ENCODE measurements around the gene RASA3.

RASA3 gene

GRCh38 chr13:114088234-114088633 is 44.2 kb downstream of the RASA3 start:
- no peaks in the 10 kb centered on the region for H3K9me3 ChIP-seq (ENCODE audit: control insufficient read depth, insufficient read depth, low read length)
- no peaks in the 10 kb centered on the region for H3K36me3 ChIP-seq (ENCODE audit: control insufficient read depth, insufficient read depth, low read length)
- no peaks in the 10 kb centered on the region for H3K27me3 ChIP-seq (ENCODE audit: control insufficient read depth, insufficient read depth, low read length)

GRCh38 chr13:114087430-114087829 is 45.0 kb downstream of the RASA3 start:
- Histone ChIP-seq H3K4me1 (ENCODE audit: control insufficient read depth, insufficient read depth, low read length) (no peaks in the 10 kb centered on the region), H3K4me3 (ENCODE audit: low read depth, low read length) (no peak overlapping the region), H3K9me3 (ENCODE audit: control insufficient read depth, insufficient read depth, low read length) (no peaks in the 10 kb centered on the region), H3K9ac (ENCODE audit: low read depth, low read length) (no peak overlapping the region), H3K36me3 (ENCODE audit: control insufficient read depth, insufficient read depth, low read length) (no peaks in the 10 kb centered on the region), H3K27me3 (ENCODE audit: control insufficient read depth, insufficient read depth, low read length) (no peaks in the 10 kb centered on the region)

More at GRCh38 chr13:114088234-114088633, 44.2 kb downstream of the RASA3 start:
- Histone ChIP-seq H3K9ac (ENCODE audit: low read depth, low read length) (no peak overlapping the region), H3K4me1 (ENCODE audit: control insufficient read depth, insufficient read depth, low read length) (no peaks in the 10 kb centered on the region), H3K4me3 (ENCODE audit: low read depth, low read length) (no peak overlapping the region)

GRCh38 chr13:114082849-114083645 is 49.4 kb downstream of the RASA3 start:
- Histone ChIP-seq H3K36me3 (ENCODE audit: control insufficient read depth, insufficient read depth, low read length) (peaks cover 8% of the 10 kb centered on the region), H3K4me1 (ENCODE audit: control insufficient read depth, insufficient read depth, low read length) (no peaks in the 10 kb centered on the region), H3K4me3 (ENCODE audit: low read depth, low read length) (no peak overlapping the region), H3K9me3 (ENCODE audit: control insufficient read depth, insufficient read depth, low read length) (no peaks in the 10 kb centered on the region), H3K9ac (ENCODE audit: low read depth, low read length) (no peak overlapping the region), H3K27me3 (ENCODE audit: control insufficient read depth, insufficient read depth, low read length) (no peaks in the 10 kb centered on the region)

- no peak overlapping the region for H3K4me3 ChIP-seq (ENCODE audit: low read depth, low read length)
- peaks cover 8% of the 10 kb centered on the region for H3K36me3 ChIP-seq (ENCODE audit: control insufficient read depth, insufficient read depth, low read length)
- no peaks in the 10 kb centered on the region for H3K4me1 ChIP-seq (ENCODE audit: control insufficient read depth, insufficient read depth, low read length)
- no peaks in the 10 kb centered on the region for H3K27me3 ChIP-seq (ENCODE audit: control insufficient read depth, insufficient read depth, low read length)
- no peaks in the 10 kb centered on the region for H3K9me3 ChIP-seq (ENCODE audit: control insufficient read depth, insufficient read depth, low read length)
- no peak overlapping the region for H3K9ac ChIP-seq (ENCODE audit: low read depth, low read length)
These were observed 50.4 kb downstream of the RASA3 start for GRCh38 chr13:114081761-114082681.

- Histone ChIP-seq H3K9me3 (ENCODE audit: control insufficient read depth, insufficient read depth, low read length) (no peaks in the 10 kb centered on the region), H3K4me1 (ENCODE audit: control insufficient read depth, insufficient read depth, low read length) (no peaks in the 10 kb centered on the region), H3K4me3 (ENCODE audit: low read depth, low read length) (no peak overlapping the region), H3K36me3 (ENCODE audit: control insufficient read depth, insufficient read depth, low read length) (peaks cover 8% of the 10 kb centered on the region), H3K27me3 (ENCODE audit: control insufficient read depth, insufficient read depth, low read length) (no peaks in the 10 kb centered on the region), H3K9ac (ENCODE audit: low read depth, low read length) (no peak overlapping the region)
These were observed 51.5 kb downstream of the RASA3 start for GRCh38 chr13:114080739-114081561.

- Histone ChIP-seq H3K27me3 (ENCODE audit: control insufficient read depth, insufficient read depth, low read length) (no peaks in the 10 kb centered on the region), H3K36me3 (ENCODE audit: control insufficient read depth, insufficient read depth, low read length) (peaks cover 8% of the 10 kb centered on the region), H3K4me1 (ENCODE audit: control insufficient read depth, insufficient read depth, low read length) (no peaks in the 10 kb centered on the region), H3K9me3 (ENCODE audit: control insufficient read depth, insufficient read depth, low read length) (no peaks in the 10 kb centered on the region), H3K4me3 (ENCODE audit: low read depth, low read length) (no peak overlapping the region), H3K9ac (ENCODE audit: low read depth, low read length) (no peak overlapping the region)
These were observed 52.6 kb downstream of the RASA3 start for GRCh38 chr13:114079601-114080536.

GRCh38 chr13:114078461-114079451 is 53.7 kb downstream of the RASA3 start:
- Histone ChIP-seq H3K4me1 (ENCODE audit: control insufficient read depth, insufficient read depth, low read length) (no peaks in the 10 kb centered on the region), H3K9ac (ENCODE audit: low read depth, low read length) (no peak overlapping the region), H3K36me3 (ENCODE audit: control insufficient read depth, insufficient read depth, low read length) (peaks cover 8% of the 10 kb centered on the region), H3K9me3 (ENCODE audit: control insufficient read depth, insufficient read depth, low read length) (no peaks in the 10 kb centered on the region), H3K4me3 (ENCODE audit: low read depth, low read length) (no peak overlapping the region), H3K27me3 (ENCODE audit: control insufficient read depth, insufficient read depth, low read length) (no peaks in the 10 kb centered on the region)

- H3K9ac ChIP-seq (ENCODE audit: low read depth, low read length) = no peak overlapping the region
- H3K4me1 ChIP-seq (ENCODE audit: control insufficient read depth, insufficient read depth, low read length) = no peaks in the 10 kb centered on the region
- H3K4me3 ChIP-seq (ENCODE audit: low read depth, low read length) = no peak overlapping the region
- no peaks in the 10 kb centered on the region for H3K27me3 ChIP-seq (ENCODE audit: control insufficient read depth, insufficient read depth, low read length)
- H3K36me3 ChIP-seq (ENCODE audit: control insufficient read depth, insufficient read depth, low read length) = peaks cover 8% of the 10 kb centered on the region
- H3K9me3 ChIP-seq (ENCODE audit: control insufficient read depth, insufficient read depth, low read length) = no peaks in the 10 kb centered on the region
These were observed 54.5 kb downstream of the RASA3 start for GRCh38 chr13:114077933-114078325.

GRCh38 chr13:114077099-114077932 is 55.1 kb downstream of the RASA3 start:
- Histone ChIP-seq H3K9ac (ENCODE audit: low read depth, low read length) (no peak overlapping the region), H3K4me3 (ENCODE audit: low read depth, low read length) (no peak overlapping the region), H3K27me3 (ENCODE audit: control insufficient read depth, insufficient read depth, low read length) (no peaks in the 10 kb centered on the region), H3K4me1 (ENCODE audit: control insufficient read depth, insufficient read depth, low read length) (no peaks in the 10 kb centered on the region), H3K9me3 (ENCODE audit: control insufficient read depth, insufficient read depth, low read length) (no peaks in the 10 kb centered on the region), H3K36me3 (ENCODE audit: control insufficient read depth, insufficient read depth, low read length) (peaks cover 8% of the 10 kb centered on the region)

Measured in iPS-15b (cell line).